Measurements from ENCODE around the gene MTMR12. TPM values are rescaled to one million over a fixed set of nuclear protein-coding genes. Genes with fewer than 3 reads are reported as not detected.

The MTMR12 gene
- polyA plus RNA-seq, 1 donor (not counting 4 experiments of a cell fraction or from before 2014, with no cell fraction given): 17.1 TPM

- no peak for FAIRE-seq
- Histone ChIP-seq H3K36me3 (ENCODE audit: control insufficient read depth in 2 of 2, extremely low read depth in 1 of 2, insufficient read depth in 2 of 2, low read length in 2 of 2) (no peaks in the 10 kb centered on the region), H3K4me1 (ENCODE audit: control insufficient read depth, extremely low read depth, insufficient read depth, low read length) (peaks cover 7% of the 10 kb centered on the region)
Observed at GRCh38 chr5:32283539-32284377, 29.0 kb downstream of the MTMR12 start.

GRCh38 chr5:32283061-32283460 is 29.7 kb downstream of the MTMR12 start:
- no peak overlapping the region for H3K27ac ChIP-seq (ENCODE audit: control insufficient read depth, insufficient read depth, low read length)
- no peak for DNase-seq (ENCODE audit: low read depth, low spot score)
- H3K4me1 ChIP-seq (ENCODE audit: control insufficient read depth, extremely low read depth, insufficient read depth, low read length): peaks cover 7% of the 10 kb centered on the region
- no peaks in the 10 kb centered on the region for H3K9me3 ChIP-seq (ENCODE audit: control insufficient read depth, low read depth, low read length)
- H2AFZ ChIP-seq (ENCODE audit: control insufficient read depth, low read length): no peak overlapping the region
- H3K4me3 ChIP-seq (ENCODE audit: control insufficient read depth in 2 of 3, extremely low read depth in 1 of 3, insufficient read depth in 2 of 3, low read depth in 1 of 3, low read length in 3 of 3): no peak overlapping the region
- no peaks in the 10 kb centered on the region for H4K20me1 ChIP-seq (ENCODE audit: control insufficient read depth, extremely low read depth, insufficient read depth, low read length)
- FAIRE-seq: no peak
- H3K27me3 ChIP-seq (ENCODE audit: control insufficient read depth, extremely low read depth, insufficient read depth, low read length): no peaks in the 10 kb centered on the region
- no peak overlapping the region for H3K4me2 ChIP-seq (ENCODE audit: control insufficient read depth, extremely low read depth, insufficient read depth, low read depth, low read length)
- no peaks in the 10 kb centered on the region for H3K36me3 ChIP-seq (ENCODE audit: control insufficient read depth in 2 of 2, extremely low read depth in 1 of 2, insufficient read depth in 2 of 2, low read length in 2 of 2)
- H3K9me1 ChIP-seq (ENCODE audit: control insufficient read depth, extremely low read depth, insufficient read depth, low read length): no peaks in the 10 kb centered on the region
- H3K9ac ChIP-seq (ENCODE audit: control insufficient read depth, extremely low read depth, insufficient read depth, low read length): no peak overlapping the region
- dilution Hi-C loops (cut with MboI; ENCODE audit: extremely low pct_ligation_motif_present, low sequenced_read_pairs): no loop called here
- TF ChIP-seq CTCF (optimal IDR thresholded peaks at IDR 0.05 in 1 of 3, IDR thresholded peaks at IDR 0.05 in 1 of 3, conservative IDR thresholded peaks at IDR 0.05 in 1 of 3; ENCODE audit: extremely low read depth in 1 of 3, insufficient read depth in 2 of 3, low read length in 3 of 3) (no peak), EZH2 (IDR thresholded peaks at IDR 0.05; ENCODE audit: low read length) (no peak)
- H3K79me2 ChIP-seq (ENCODE audit: control insufficient read depth, insufficient read depth, low read length): peaks cover 16% of the 10 kb centered on the region

More at GRCh38 chr5:32283539-32284377, 29.0 kb downstream of the MTMR12 start:
- Histone ChIP-seq H4K20me1 (ENCODE audit: control insufficient read depth, extremely low read depth, insufficient read depth, low read length) (no peaks in the 10 kb centered on the region), H3K4me3 (ENCODE audit: control insufficient read depth in 2 of 3, extremely low read depth in 1 of 3, insufficient read depth in 2 of 3, low read depth in 1 of 3, low read length in 3 of 3) (no peak overlapping the region), H3K4me2 (ENCODE audit: control insufficient read depth, extremely low read depth, insufficient read depth, low read depth, low read length) (no peak overlapping the region), H2AFZ (ENCODE audit: control insufficient read depth, low read length) (no peak overlapping the region), H3K9me1 (ENCODE audit: control insufficient read depth, extremely low read depth, insufficient read depth, low read length) (no peaks in the 10 kb centered on the region), H3K9me3 (ENCODE audit: control insufficient read depth, low read depth, low read length) (no peaks in the 10 kb centered on the region), H3K9ac (ENCODE audit: control insufficient read depth, extremely low read depth, insufficient read depth, low read length) (no peak overlapping the region), H3K79me2 (ENCODE audit: control insufficient read depth, insufficient read depth, low read length) (peaks cover 16% of the 10 kb centered on the region), H3K27me3 (ENCODE audit: control insufficient read depth, extremely low read depth, insufficient read depth, low read length) (no peaks in the 10 kb centered on the region), H3K27ac (ENCODE audit: control insufficient read depth, insufficient read depth, low read length) (no peak overlapping the region)
- no peak for TF ChIP-seq CTCF (optimal IDR thresholded peaks at IDR 0.05 in 1 of 3, IDR thresholded peaks at IDR 0.05 in 1 of 3, conservative IDR thresholded peaks at IDR 0.05 in 1 of 3; ENCODE audit: extremely low read depth in 1 of 3, insufficient read depth in 2 of 3, low read length in 3 of 3)
- TF ChIP-seq EZH2 (IDR thresholded peaks at IDR 0.05; ENCODE audit: low read length): no peak
- DNase-seq (ENCODE audit: low read depth, low spot score): peak; percentile 26
- dilution Hi-C loops (cut with MboI; ENCODE audit: extremely low pct_ligation_motif_present, low sequenced_read_pairs): no loop called here
